Measurements from ENCODE around the gene MGAT4A. TPM values are rescaled to one million over a fixed set of nuclear protein-coding genes. Genes with fewer than 3 reads are reported as not detected.

MGAT4A gene
- total and polyA plus RNA-seq, 9 donors, result 3.0 to 7.5 (median 3.9) TPM

- no peaks in the 10 kb centered on the region for H3K9me3 ChIP-seq (replicated peaks; ENCODE audit: control insufficient read depth, low read depth, low read length)
- WGBS (ENCODE audit: insufficient coverage), result 32% methylated on average over 3 of the region's 8 CpGs
- DNase-seq, result no peak
- H3K36me3 ChIP-seq (ENCODE audit: control insufficient read depth, insufficient read depth, low read length), result no peaks in the 10 kb centered on the region
- no peak overlapping the region for H3K4me3 ChIP-seq (ENCODE audit: low read length)
- H3K27me3 ChIP-seq (ENCODE audit: control insufficient read depth, insufficient read depth, low read length), result no peaks in the 10 kb centered on the region
- H3K27ac ChIP-seq (ENCODE audit: low read length), result no peak overlapping the region
- peaks cover 7% of the 10 kb centered on the region for H3K4me1 ChIP-seq (ENCODE audit: control insufficient read depth, insufficient read depth, low read length)
Observed at GRCh38 chr2:98747888-98748287, 17.0 kb upstream of the MGAT4A start.

- Histone ChIP-seq H3K27ac (ENCODE audit: low read length) (no peak overlapping the region), H3K36me3 (ENCODE audit: control insufficient read depth, insufficient read depth, low read length) (no peaks in the 10 kb centered on the region), H3K9me3 (replicated peaks; ENCODE audit: control insufficient read depth, low read depth, low read length) (no peaks in the 10 kb centered on the region), H3K27me3 (ENCODE audit: control insufficient read depth, insufficient read depth, low read length) (no peaks in the 10 kb centered on the region), H3K4me1 (ENCODE audit: control insufficient read depth, insufficient read depth, low read length) (peaks cover 7% of the 10 kb centered on the region), H3K4me3 (ENCODE audit: low read length) (no peak overlapping the region)
- DNase-seq, result no peak
Observed at GRCh38 chr2:98746426-98746825, 15.5 kb upstream of the MGAT4A start.

GRCh38 chr2:98744595-98744994, 13.7 kb upstream of the MGAT4A start:
- Histone ChIP-seq H3K4me1 (ENCODE audit: control insufficient read depth, insufficient read depth, low read length) (peaks cover 3% of the 10 kb centered on the region), H3K4me3 (ENCODE audit: low read length) (no peak overlapping the region), H3K36me3 (ENCODE audit: control insufficient read depth, insufficient read depth, low read length) (no peaks in the 10 kb centered on the region), H3K27me3 (ENCODE audit: control insufficient read depth, insufficient read depth, low read length) (no peaks in the 10 kb centered on the region), H3K27ac (ENCODE audit: low read length) (no peak overlapping the region), H3K9me3 (replicated peaks; ENCODE audit: control insufficient read depth, low read depth, low read length) (no peaks in the 10 kb centered on the region)
- 84% methylated on average over 4 of the region's 5 CpGs for WGBS (ENCODE audit: insufficient coverage)
- DNase-seq, result no peak

DNA sequence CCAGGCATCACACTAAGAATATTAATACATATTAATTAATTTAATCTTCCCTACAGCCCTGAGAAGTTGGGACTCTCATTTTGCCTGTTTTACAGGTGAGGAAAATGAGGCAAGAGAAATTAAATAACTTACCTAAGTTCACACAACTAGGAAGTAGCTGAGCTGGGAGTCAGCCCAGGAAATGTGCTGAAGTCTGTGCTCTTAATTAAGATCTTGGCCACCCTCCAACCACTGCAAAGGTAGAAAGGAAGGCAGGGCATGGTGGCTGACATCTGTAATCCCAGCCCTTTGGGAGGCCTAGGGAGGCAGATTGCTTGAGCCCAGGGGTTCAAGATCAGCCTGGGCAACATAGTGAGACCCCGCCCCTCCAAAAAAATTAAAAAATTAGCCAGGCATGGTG, 12.9 kb upstream of the MGAT4A start:
- no peak overlapping the region for H3K27ac ChIP-seq (ENCODE audit: low read length)
- no CpG with 5 or more reads among the region's 1 CpG for WGBS (ENCODE audit: insufficient coverage)
- no peaks in the 10 kb centered on the region for H3K27me3 ChIP-seq (ENCODE audit: control insufficient read depth, insufficient read depth, low read length)
- H3K4me3 ChIP-seq (ENCODE audit: low read length), result no peak overlapping the region
- DNase-seq, result no peak
- H3K4me1 ChIP-seq (ENCODE audit: control insufficient read depth, insufficient read depth, low read length), result peaks cover 3% of the 10 kb centered on the region
- no peaks in the 10 kb centered on the region for H3K36me3 ChIP-seq (ENCODE audit: control insufficient read depth, insufficient read depth, low read length)
- no peaks in the 10 kb centered on the region for H3K9me3 ChIP-seq (replicated peaks; ENCODE audit: control insufficient read depth, low read depth, low read length)

GRCh38 chr2:98739020-98739419, 8.1 kb upstream of the MGAT4A start:
- Histone ChIP-seq H3K4me1 (ENCODE audit: control insufficient read depth, insufficient read depth, low read length) (no peaks in the 10 kb centered on the region), H3K27ac (ENCODE audit: low read length) (no peak overlapping the region), H3K9me3 (replicated peaks; ENCODE audit: control insufficient read depth, low read depth, low read length) (no peaks in the 10 kb centered on the region), H3K36me3 (ENCODE audit: control insufficient read depth, insufficient read depth, low read length) (no peaks in the 10 kb centered on the region), H3K4me3 (ENCODE audit: low read length) (no peak overlapping the region), H3K27me3 (ENCODE audit: control insufficient read depth, insufficient read depth, low read length) (no peaks in the 10 kb centered on the region)
- no peak for DNase-seq

GRCh38 chr2:98738304-98738703, 7.4 kb upstream of the MGAT4A start:
- Histone ChIP-seq H3K4me1 (ENCODE audit: control insufficient read depth, insufficient read depth, low read length) (no peaks in the 10 kb centered on the region), H3K27ac (ENCODE audit: low read length) (no peak overlapping the region), H3K27me3 (ENCODE audit: control insufficient read depth, insufficient read depth, low read length) (no peaks in the 10 kb centered on the region), H3K4me3 (ENCODE audit: low read length) (no peak overlapping the region), H3K36me3 (ENCODE audit: control insufficient read depth, insufficient read depth, low read length) (no peaks in the 10 kb centered on the region), H3K9me3 (replicated peaks; ENCODE audit: control insufficient read depth, low read depth, low read length) (no peaks in the 10 kb centered on the region)
- no peak for DNase-seq
- WGBS (ENCODE audit: insufficient coverage), result 92% methylated on average over 2 of the region's 3 CpGs

DNA sequence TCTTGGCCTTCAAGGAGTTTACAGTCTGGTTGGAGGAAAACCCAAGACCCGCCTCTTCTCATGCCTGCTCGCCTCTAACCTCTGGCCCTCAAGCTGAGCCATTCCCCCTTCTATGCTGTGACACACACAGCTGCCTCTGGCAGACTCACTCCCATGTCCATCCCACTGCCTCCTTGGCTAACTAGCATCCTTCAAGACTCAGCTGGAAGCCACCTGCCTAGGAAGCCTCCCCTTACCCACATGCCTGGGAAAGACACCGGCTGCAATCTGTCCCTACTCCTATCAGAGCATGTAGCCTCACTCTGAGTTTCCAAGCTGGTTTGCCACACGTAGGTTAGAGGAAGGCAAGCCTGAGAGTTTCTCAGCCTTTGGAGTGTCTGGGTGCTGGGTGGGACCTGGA, 6.9 kb upstream of the MGAT4A start:
- Histone ChIP-seq H3K27ac (ENCODE audit: low read length) (no peak overlapping the region), H3K4me1 (ENCODE audit: control insufficient read depth, insufficient read depth, low read length) (no peaks in the 10 kb centered on the region), H3K9me3 (replicated peaks; ENCODE audit: control insufficient read depth, low read depth, low read length) (no peaks in the 10 kb centered on the region), H3K27me3 (ENCODE audit: control insufficient read depth, insufficient read depth, low read length) (no peaks in the 10 kb centered on the region), H3K36me3 (ENCODE audit: control insufficient read depth, insufficient read depth, low read length) (no peaks in the 10 kb centered on the region), H3K4me3 (ENCODE audit: low read length) (no peak overlapping the region)
- WGBS (ENCODE audit: insufficient coverage), result 90% methylated on average over 2 of the region's 4 CpGs
- DNase-seq, result no peak

- no CpG with 5 or more reads among the region's 2 CpGs for WGBS (ENCODE audit: insufficient coverage)
- no peak overlapping the region for H3K27ac ChIP-seq (ENCODE audit: low read length)
- peaks cover 2% of the 10 kb centered on the region for H3K27me3 ChIP-seq (ENCODE audit: control insufficient read depth, insufficient read depth, low read length)
- no peak overlapping the region for H3K4me3 ChIP-seq (ENCODE audit: low read length)
- no peak for DNase-seq
- H3K4me1 ChIP-seq (ENCODE audit: control insufficient read depth, insufficient read depth, low read length), result no peaks in the 10 kb centered on the region
- H3K36me3 ChIP-seq (ENCODE audit: control insufficient read depth, insufficient read depth, low read length), result no peaks in the 10 kb centered on the region
- H3K9me3 ChIP-seq (replicated peaks; ENCODE audit: control insufficient read depth, low read depth, low read length), result no peaks in the 10 kb centered on the region
Observed at GRCh38 chr2:98736464-98736889, 5.5 kb upstream of the MGAT4A start.

- no peaks in the 10 kb centered on the region for H3K36me3 ChIP-seq (ENCODE audit: control insufficient read depth, insufficient read depth, low read length)
- WGBS (ENCODE audit: insufficient coverage), result no CpG with 5 or more reads among the region's 2 CpGs
- DNase-seq, result no peak
- H3K27me3 ChIP-seq (ENCODE audit: control insufficient read depth, insufficient read depth, low read length), result peaks cover 5% of the 10 kb centered on the region
- no peak overlapping the region for H3K4me3 ChIP-seq (ENCODE audit: low read length)
- H3K27ac ChIP-seq (ENCODE audit: low read length), result no peak overlapping the region
- H3K9me3 ChIP-seq (replicated peaks; ENCODE audit: control insufficient read depth, low read depth, low read length), result no peaks in the 10 kb centered on the region
- H3K4me1 ChIP-seq (ENCODE audit: control insufficient read depth, insufficient read depth, low read length), result no peaks in the 10 kb centered on the region
Observed at GRCh38 chr2:98734823-98735260, 3.9 kb upstream of the MGAT4A start.

GRCh38 chr2:98734162-98734561, 3.2 kb upstream of the MGAT4A start:
- peaks cover 5% of the 10 kb centered on the region for H3K27me3 ChIP-seq (ENCODE audit: control insufficient read depth, insufficient read depth, low read length)
- no peak overlapping the region for H3K4me3 ChIP-seq (ENCODE audit: low read length)
- peak; percentile 51 for DNase-seq
- H3K4me1 ChIP-seq (ENCODE audit: control insufficient read depth, insufficient read depth, low read length), result no peaks in the 10 kb centered on the region
- H3K9me3 ChIP-seq (replicated peaks; ENCODE audit: control insufficient read depth, low read depth, low read length), result no peaks in the 10 kb centered on the region
- no CpG with 5 or more reads among the region's 3 CpGs for WGBS (ENCODE audit: insufficient coverage)
- no peak overlapping the region for H3K27ac ChIP-seq (ENCODE audit: low read length)
- H3K36me3 ChIP-seq (ENCODE audit: control insufficient read depth, insufficient read depth, low read length), result no peaks in the 10 kb centered on the region

- peaks cover 5% of the 10 kb centered on the region for H3K27me3 ChIP-seq (ENCODE audit: control insufficient read depth, insufficient read depth, low read length)
- no peak for DNase-seq
- H3K36me3 ChIP-seq (ENCODE audit: control insufficient read depth, insufficient read depth, low read length), result no peaks in the 10 kb centered on the region
- H3K4me3 ChIP-seq (ENCODE audit: low read length), result no peak overlapping the region
- H3K9me3 ChIP-seq (replicated peaks; ENCODE audit: control insufficient read depth, low read depth, low read length), result no peaks in the 10 kb centered on the region
- no peaks in the 10 kb centered on the region for H3K4me1 ChIP-seq (ENCODE audit: control insufficient read depth, insufficient read depth, low read length)
- WGBS (ENCODE audit: insufficient coverage), result 80% methylated on average over 6 of the region's 8 CpGs
- no peak overlapping the region for H3K27ac ChIP-seq (ENCODE audit: low read length)
Observed at GRCh38 chr2:98732430-98733051, 1.6 kb upstream of the MGAT4A start.
